ENCODE data around the gene ANKRD29.

ANKRD29 gene

GRCh38 chr18:23572012-23572411 lies 90.7 kb downstream of the ANKRD29 start:
- no peak overlapping the region for H3K4me3 ChIP-seq (replicated peaks; ENCODE audit: low read depth, low read length)
- no peak for DNase-seq (ENCODE audit: extremely low read depth, low read depth)
- no peak for TF ChIP-seq CTCF (IDR thresholded peaks at IDR 0.05; ENCODE audit: low read depth, low read length, missing control alignments)

- no peak overlapping the region for H3K4me3 ChIP-seq (replicated peaks; ENCODE audit: low read depth, low read length)
- no peak for TF ChIP-seq CTCF (IDR thresholded peaks at IDR 0.05; ENCODE audit: low read depth, low read length, missing control alignments)
- DNase-seq (ENCODE audit: extremely low read depth, low read depth): no peak
These were observed 91.7 kb downstream of the ANKRD29 start for GRCh38 chr18:23570912-23571504.

- no peak for DNase-seq (ENCODE audit: extremely low read depth, low read depth)
- TF ChIP-seq CTCF (IDR thresholded peaks at IDR 0.05; ENCODE audit: low read depth, low read length, missing control alignments): no peak
- H3K4me3 ChIP-seq (replicated peaks; ENCODE audit: low read depth, low read length): no peak overlapping the region
These were observed 93.2 kb downstream of the ANKRD29 start for GRCh38 chr18:23569299-23570063.

GRCh38 chr18:23568281-23569138 lies 94.2 kb downstream of the ANKRD29 start:
- no peak overlapping the region for H3K4me3 ChIP-seq (replicated peaks; ENCODE audit: low read depth, low read length)
- DNase-seq (ENCODE audit: extremely low read depth, low read depth): no peak
- no peak for TF ChIP-seq CTCF (IDR thresholded peaks at IDR 0.05; ENCODE audit: low read depth, low read length, missing control alignments)

GRCh38 chr18:23567671-23568070 lies 95.0 kb downstream of the ANKRD29 start:
- no peak overlapping the region for H3K4me3 ChIP-seq (replicated peaks; ENCODE audit: low read depth, low read length)
- DNase-seq (ENCODE audit: extremely low read depth, low read depth): no peak
- TF ChIP-seq CTCF (IDR thresholded peaks at IDR 0.05; ENCODE audit: low read depth, low read length, missing control alignments): no peak

- H3K4me3 ChIP-seq (replicated peaks; ENCODE audit: low read depth, low read length): no peak overlapping the region
- no peak for DNase-seq (ENCODE audit: extremely low read depth, low read depth)
- TF ChIP-seq CTCF (IDR thresholded peaks at IDR 0.05; ENCODE audit: low read depth, low read length, missing control alignments): no peak
These were observed 96.7 kb downstream of the ANKRD29 start for GRCh38 chr18:23565916-23566547.
